ENCODE data around the gene FBXW7.

DNA sequence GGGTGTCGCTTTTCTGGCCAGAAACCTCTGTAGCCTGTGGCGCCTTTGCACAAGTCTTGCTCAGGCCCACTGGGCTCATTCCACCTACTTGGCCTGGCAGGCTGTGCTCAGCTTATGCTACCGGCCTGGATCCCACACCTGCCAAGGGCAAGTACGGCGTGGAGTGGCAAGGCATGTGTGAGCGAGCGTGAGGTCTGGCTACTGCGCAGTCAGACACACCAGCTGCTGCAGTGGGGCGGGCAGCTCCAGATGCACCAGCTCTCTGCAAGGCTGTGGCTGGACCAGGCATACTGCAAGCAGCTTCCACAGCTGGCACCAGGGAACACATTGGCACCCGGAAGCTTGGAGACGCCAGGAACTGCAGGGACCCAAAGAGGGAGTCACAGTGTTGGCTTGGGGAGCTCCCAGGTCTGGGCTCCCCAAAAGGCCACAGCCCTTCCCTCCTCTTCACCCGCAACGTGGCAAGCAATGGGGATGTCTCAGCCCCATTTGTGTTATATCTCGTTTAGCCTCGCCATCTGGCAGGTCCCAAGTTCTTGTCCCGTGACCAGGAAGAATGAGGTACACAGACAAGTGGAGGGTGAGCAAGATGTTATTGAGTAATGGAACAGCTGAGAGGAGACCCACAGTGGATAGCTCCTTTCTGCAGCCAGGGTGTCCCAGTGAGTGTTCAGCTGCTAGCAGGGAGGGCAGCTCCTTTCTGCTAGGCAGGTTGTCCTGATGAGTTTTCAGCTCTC is 3.8 kb upstream of the FBXW7 start:
- TF ChIP-seq, protein P1, sequence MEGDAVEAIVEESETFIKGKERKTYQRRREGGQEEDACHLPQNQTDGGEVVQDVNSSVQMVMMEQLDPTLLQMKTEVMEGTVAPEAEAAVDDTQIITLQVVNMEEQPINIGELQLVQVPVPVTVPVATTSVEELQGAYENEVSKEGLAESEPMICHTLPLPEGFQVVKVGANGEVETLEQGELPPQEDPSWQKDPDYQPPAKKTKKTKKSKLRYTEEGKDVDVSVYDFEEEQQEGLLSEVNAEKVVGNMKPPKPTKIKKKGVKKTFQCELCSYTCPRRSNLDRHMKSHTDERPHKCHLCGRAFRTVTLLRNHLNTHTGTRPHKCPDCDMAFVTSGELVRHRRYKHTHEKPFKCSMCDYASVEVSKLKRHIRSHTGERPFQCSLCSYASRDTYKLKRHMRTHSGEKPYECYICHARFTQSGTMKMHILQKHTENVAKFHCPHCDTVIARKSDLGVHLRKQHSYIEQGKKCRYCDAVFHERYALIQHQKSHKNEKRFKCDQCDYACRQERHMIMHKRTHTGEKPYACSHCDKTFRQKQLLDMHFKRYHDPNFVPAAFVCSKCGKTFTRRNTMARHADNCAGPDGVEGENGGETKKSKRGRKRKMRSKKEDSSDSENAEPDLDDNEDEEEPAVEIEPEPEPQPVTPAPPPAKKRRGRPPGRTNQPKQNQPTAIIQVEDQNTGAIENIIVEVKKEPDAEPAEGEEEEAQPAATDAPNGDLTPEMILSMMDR (IDR thresholded peaks at IDR 0.05), result no peak
- TF ChIP-seq POLR2A (IDR thresholded peaks at IDR 0.05), result no peak

All from body of pancreas (tissue), 4 donors.